ENCODE data around the gene ATP13A4. TPM values are rescaled to one million over a fixed set of nuclear protein-coding genes. Genes with fewer than 3 reads are reported as not detected.

The ATP13A4 gene
- total and polyA plus RNA-seq, 8 donors: 5.7 to 15.7 (median 9.8) TPM

DNA sequence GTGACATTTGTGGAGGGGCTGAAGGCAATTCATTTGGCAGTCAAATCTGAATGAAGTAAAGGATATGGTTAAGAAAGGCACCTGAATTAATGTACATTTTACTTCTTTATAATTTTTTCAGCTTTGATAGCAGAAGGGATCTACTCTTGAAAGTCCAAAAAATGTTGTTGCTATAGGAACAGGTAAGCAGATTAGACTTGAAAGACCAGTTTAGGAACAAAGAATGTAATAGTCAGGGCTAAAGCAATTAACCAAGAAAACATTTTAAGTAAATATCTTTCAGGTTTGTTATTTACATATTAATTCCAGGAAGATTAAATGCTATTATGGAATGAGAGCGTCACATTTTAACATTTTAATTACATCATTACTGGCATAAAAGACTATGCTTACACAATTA, 1.1 kb downstream of the ATP13A4 start:
- peak overlapping the region in 3 of 4 donors; percentile 3 to 68 (median 65) for H3K27ac ChIP-seq
- WGBS, 2 donors: 36 to 37% methylated on average over 1 of the region's 1 CpG
- no peaks in the 10 kb centered on the region for H3K36me3 ChIP-seq
- H3K4me3 ChIP-seq: peak overlapping the region in 2 of 4 donors; percentile 19 to 23
- DNase-seq (no peak), FAIRE-seq (no peak), ATAC-seq (peak in 2 of 4 donors; percentile 19 to 23)
- intact Hi-C loops (cut with DNase I): no loop called here
- H3K4me1 ChIP-seq: peaks cover 3 to 23% (median 22%) of the 10 kb centered on the region in 3 donors
- H3K27me3 ChIP-seq: no peaks in the 10 kb centered on the region
- no peaks in the 10 kb centered on the region for H3K9me3 ChIP-seq
- TF ChIP-seq, protein P1, sequence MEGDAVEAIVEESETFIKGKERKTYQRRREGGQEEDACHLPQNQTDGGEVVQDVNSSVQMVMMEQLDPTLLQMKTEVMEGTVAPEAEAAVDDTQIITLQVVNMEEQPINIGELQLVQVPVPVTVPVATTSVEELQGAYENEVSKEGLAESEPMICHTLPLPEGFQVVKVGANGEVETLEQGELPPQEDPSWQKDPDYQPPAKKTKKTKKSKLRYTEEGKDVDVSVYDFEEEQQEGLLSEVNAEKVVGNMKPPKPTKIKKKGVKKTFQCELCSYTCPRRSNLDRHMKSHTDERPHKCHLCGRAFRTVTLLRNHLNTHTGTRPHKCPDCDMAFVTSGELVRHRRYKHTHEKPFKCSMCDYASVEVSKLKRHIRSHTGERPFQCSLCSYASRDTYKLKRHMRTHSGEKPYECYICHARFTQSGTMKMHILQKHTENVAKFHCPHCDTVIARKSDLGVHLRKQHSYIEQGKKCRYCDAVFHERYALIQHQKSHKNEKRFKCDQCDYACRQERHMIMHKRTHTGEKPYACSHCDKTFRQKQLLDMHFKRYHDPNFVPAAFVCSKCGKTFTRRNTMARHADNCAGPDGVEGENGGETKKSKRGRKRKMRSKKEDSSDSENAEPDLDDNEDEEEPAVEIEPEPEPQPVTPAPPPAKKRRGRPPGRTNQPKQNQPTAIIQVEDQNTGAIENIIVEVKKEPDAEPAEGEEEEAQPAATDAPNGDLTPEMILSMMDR (IDR thresholded peaks at IDR 0.05): no peak

- Histone ChIP-seq H3K9me3 (no peaks in the 10 kb centered on the region), H3K4me3 (no peak overlapping the region), H3K27me3 (no peaks in the 10 kb centered on the region), H3K36me3 (no peaks in the 10 kb centered on the region), H3K4me1 (peaks cover 3 to 21% (median 16%) of the 10 kb centered on the region in 3 donors), H3K27ac (peak overlapping the region in 3 of 4 donors; percentile 3 to 68 (median 65))
- DNase-seq: no peak
- no peak for ATAC-seq
- TF ChIP-seq, protein P1 (IDR thresholded peaks at IDR 0.05): no peak
- no peak for FAIRE-seq
- intact Hi-C loops (cut with DNase I): no loop called here
- 69% methylated on average over 1 of the region's 1 CpG for WGBS, 2 donors
Observed at GRCh38 chr3:193552923-193553322, 1.8 kb downstream of the ATP13A4 start.

GRCh38 chr3:193548406-193548805, 6.3 kb downstream of the ATP13A4 start:
- no peak for DNase-seq
- H3K36me3 ChIP-seq: no peaks in the 10 kb centered on the region
- no peak for FAIRE-seq
- peaks cover 0 to 3% (median 0%) of the 10 kb centered on the region in 3 donors for H3K4me1 ChIP-seq
- no peak overlapping the region for H3K27ac ChIP-seq
- no peaks in the 10 kb centered on the region for H3K9me3 ChIP-seq
- TF ChIP-seq, protein P1 (IDR thresholded peaks at IDR 0.05): no peak
- no peak overlapping the region for H3K4me3 ChIP-seq
- no peaks in the 10 kb centered on the region for H3K27me3 ChIP-seq
- 39 to 46% methylated on average over 4 of the region's 4 CpGs for WGBS, 2 donors
- intact Hi-C loops (cut with DNase I): no loop called here
- no peak for ATAC-seq

- Histone ChIP-seq H3K4me1 (peaks cover 0 to 3% (median 0%) of the 10 kb centered on the region in 3 donors), H3K9me3 (no peaks in the 10 kb centered on the region), H3K27ac (no peak overlapping the region), H3K36me3 (no peaks in the 10 kb centered on the region), H3K27me3 (no peaks in the 10 kb centered on the region), H3K4me3 (no peak overlapping the region)
- ATAC-seq (no peak), DNase-seq (no peak), FAIRE-seq (no peak)
- TF ChIP-seq, protein P1 (IDR thresholded peaks at IDR 0.05): no peak
- intact Hi-C loops (cut with DNase I): no loop called here
Observed at GRCh38 chr3:193546129-193546528, 8.6 kb downstream of the ATP13A4 start.

DNA sequence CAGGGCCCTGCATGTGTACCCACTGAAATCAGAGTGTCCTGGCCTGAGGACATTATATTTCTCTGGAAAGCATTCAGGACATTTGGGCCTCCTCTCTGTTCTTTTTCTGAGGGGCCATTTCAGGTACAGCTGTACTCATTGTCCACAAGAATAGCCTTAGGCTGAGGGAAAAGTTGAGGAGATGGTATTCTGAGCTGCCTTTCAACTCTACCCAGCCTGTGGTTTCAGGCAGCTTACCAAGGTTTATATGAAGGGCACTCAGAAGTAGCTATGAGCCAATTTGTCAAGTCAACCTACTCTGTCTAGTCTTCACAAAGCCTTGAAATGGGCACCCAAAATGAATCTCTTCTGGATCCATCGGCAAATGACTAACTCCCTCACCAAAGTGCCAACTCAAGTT, 9.4 kb downstream of the ATP13A4 start:
- Histone ChIP-seq H3K36me3 (no peaks in the 10 kb centered on the region), H3K4me3 (no peak overlapping the region), H3K27ac (no peak overlapping the region), H3K4me1 (peaks cover 0 to 3% (median 0%) of the 10 kb centered on the region in 3 donors), H3K9me3 (no peaks in the 10 kb centered on the region), H3K27me3 (no peaks in the 10 kb centered on the region)
- intact Hi-C loops (cut with DNase I): no loop called here
- DNase-seq (no peak), FAIRE-seq (no peak), ATAC-seq (no peak)
- TF ChIP-seq, protein P1 (IDR thresholded peaks at IDR 0.05): no peak
- 96% methylated on average over 1 of the region's 1 CpG for WGBS, 2 donors

Measured in pancreas (tissue), 10 donors.